Fibroblast of lung (primary cell): Measurements from ENCODE around the gene CADPS. TPM values are rescaled to one million over a fixed set of nuclear protein-coding genes. Genes with fewer than 3 reads are reported as not detected.

ENCODE experiments used
- DNase-seq, 2 donors: peaks; one replicate each; pipeline versions ENCODE4 v3.0.0 to v3.0.0-alpha.2; 2010; ENCODE audit warnings: low read depth in 2 of 2
- H2AFZ ChIP-seq: 2 replicates; pipeline ENCODE4 v1.5.1; 2012; ENCODE audit warnings: low read length, control low read depth, inconsistent platforms
- H3K27ac ChIP-seq: 2 replicates; pipeline ENCODE4 v1.5.1; 2011; ENCODE audit warnings: low read length, control low read depth; ENCODE audit not compliant: insufficient read depth
- H3K27me3 ChIP-seq: 2 replicates; pipeline ENCODE4 v1.5.1; 2011; ENCODE audit warnings: mild to moderate bottlenecking, low read length; ENCODE audit not compliant: control insufficient read depth, insufficient read depth
- H3K36me3 ChIP-seq: 2 replicates; pipeline ENCODE4 v1.5.1; 2011; ENCODE audit warnings: low read length; ENCODE audit not compliant: control insufficient read depth, insufficient read depth
- H3K4me1 ChIP-seq: 2 replicates; pipeline ENCODE4 v1.5.1; 2011; ENCODE audit warnings: low read length; ENCODE audit not compliant: control insufficient read depth, insufficient read depth; ENCODE audit errors: extremely low read depth
- H3K4me2 ChIP-seq: 2 replicates; pipeline ENCODE4 v1.5.1; 2011; ENCODE audit warnings: low read length, control low read depth; ENCODE audit not compliant: insufficient read depth; ENCODE audit errors: extremely low read depth
- H3K4me3 ChIP-seq, 4 experiments: fragments of 200-600 bp in 1 of 4; sonication (generic) in 1 of 4; replicated peaks in 1 of 4; 2 replicates each; pipeline ENCODE4 v1.5.1; 2011 to 2016; ENCODE audit warnings: low read length in 4 of 4, low read depth in 3 of 4, mild to moderate bottlenecking in 3 of 4, control low read depth in 2 of 4, inconsistent platforms in 1 of 4, mixed read lengths in 1 of 4; ENCODE audit not compliant: insufficient read depth in 1 of 4; ENCODE audit errors: control extremely low read depth in 1 of 4
- H3K79me2 ChIP-seq: 2 replicates; pipeline ENCODE4 v1.5.1; 2012; ENCODE audit warnings: mild to moderate bottlenecking, low read length, inconsistent platforms; ENCODE audit not compliant: control insufficient read depth, insufficient read depth
- H3K9ac ChIP-seq: 2 replicates; pipeline ENCODE4 v1.5.1; 2011; ENCODE audit warnings: mild to moderate bottlenecking, low read length, control low read depth; ENCODE audit not compliant: insufficient read depth
- H3K9me3 ChIP-seq: 2 replicates; pipeline ENCODE4 v1.5.1; 2012; ENCODE audit warnings: low read depth, low read length; ENCODE audit not compliant: control insufficient read depth, insufficient read depth
- H4K20me1 ChIP-seq: 2 replicates; pipeline ENCODE4 v1.5.1; 2011; ENCODE audit warnings: low read length; ENCODE audit not compliant: control insufficient read depth, insufficient read depth; ENCODE audit errors: extremely low read depth
- CTCF ChIP-seq, 2 donors: IDR thresholded peaks in 1 of 2; conservative IDR thresholded peaks in 1 of 2; 1 replicate in 1 of 2; 2 replicates in 1 of 2; pipeline ENCODE4 v1.5.1; 2011 to 2012; ENCODE audit warnings: low read length in 2 of 2, control low read depth in 1 of 2, inconsistent platforms in 1 of 2, low read depth in 1 of 2, mild to moderate bottlenecking in 1 of 2
- EZH2 ChIP-seq: IDR thresholded peaks from 2 replicates; pipeline ENCODE4 v1.5.1; 2012; ENCODE audit warnings: low read length, control low read depth, mild to moderate bottlenecking; ENCODE audit errors: missing control alignments
- polyA plus RNA-seq, 2 donors: library from polyadenylated mRNA; depleted of rRNA in 1 of 2; stranded (reverse) in 1 of 2; unstranded in 1 of 2; fragments of >200 nt; gene quantifications; 2 replicates each; pipeline ENCODE4 v1.2.1, GENCODE V29; 2011 to 2012; ENCODE audit warnings: missing spikeins in 1 of 2
- total RNA-seq: library from RNA; depleted of rRNA; stranded (reverse); fragments of >200 nt; gene quantifications from 2 replicates; pipeline ENCODE4 v1.2.1, GENCODE V29; 2014

Gene CADPS
- total and polyA plus RNA-seq, 2 donors (not counting 1 experiment from before 2014, with no cell fraction given), result 2.3 to 63.1 TPM

GRCh38 chr3:62416144-62416543 is 459.1 kb downstream of the CADPS start:
- H3K9me3 ChIP-seq, result no peaks in the 10 kb centered on the region
- no peak for DNase-seq
- H3K4me1 ChIP-seq, result no peaks in the 10 kb centered on the region
- no peak overlapping the region for H2AFZ ChIP-seq
- H3K36me3 ChIP-seq, result no peaks in the 10 kb centered on the region
- H3K9ac ChIP-seq, result no peak overlapping the region
- no peak for TF ChIP-seq CTCF (conservative IDR thresholded peaks at IDR 0.05 in 1 of 2, IDR thresholded peaks at IDR 0.05 in 1 of 2; ENCODE audit: low read depth in 1 of 2, low read length in 2 of 2)
- no peak for TF ChIP-seq EZH2
- H3K4me2 ChIP-seq, result no peak overlapping the region
- H3K79me2 ChIP-seq, result no peaks in the 10 kb centered on the region
- H4K20me1 ChIP-seq, result no peaks in the 10 kb centered on the region
- H3K4me3 ChIP-seq, result no peak overlapping the region
- no peaks in the 10 kb centered on the region for H3K27me3 ChIP-seq
- no peak overlapping the region for H3K27ac ChIP-seq

- no peaks in the 10 kb centered on the region for H3K9me3 ChIP-seq
- DNase-seq, result no peak
- no peak overlapping the region for H2AFZ ChIP-seq
- no peak overlapping the region for H3K27ac ChIP-seq
- TF ChIP-seq CTCF (conservative IDR thresholded peaks at IDR 0.05 in 1 of 2, IDR thresholded peaks at IDR 0.05 in 1 of 2; ENCODE audit: low read depth in 1 of 2, low read length in 2 of 2) (no peak), EZH2 (no peak)
- no peaks in the 10 kb centered on the region for H3K79me2 ChIP-seq
- H3K4me2 ChIP-seq, result no peak overlapping the region
- H3K4me1 ChIP-seq, result no peaks in the 10 kb centered on the region
- no peaks in the 10 kb centered on the region for H3K27me3 ChIP-seq
- no peaks in the 10 kb centered on the region for H3K36me3 ChIP-seq
- no peaks in the 10 kb centered on the region for H4K20me1 ChIP-seq
- H3K9ac ChIP-seq, result no peak overlapping the region
- no peak overlapping the region for H3K4me3 ChIP-seq
Measured at GRCh38 chr3:62415312-62415801, 459.9 kb downstream of the CADPS start.

- no peaks in the 10 kb centered on the region for H3K27me3 ChIP-seq
- H3K9ac ChIP-seq, result no peak overlapping the region
- no peaks in the 10 kb centered on the region for H3K36me3 ChIP-seq
Measured at GRCh38 chr3:62414786-62415185, 460.4 kb downstream of the CADPS start.

More at GRCh38 chr3:62414786-62415185, 460.4 kb downstream of the CADPS start:
- H3K79me2 ChIP-seq, result no peaks in the 10 kb centered on the region
- no peak overlapping the region for H3K4me2 ChIP-seq
- no peak overlapping the region for H2AFZ ChIP-seq
- no peak for DNase-seq
- TF ChIP-seq EZH2, result no peak
- no peak for TF ChIP-seq CTCF (conservative IDR thresholded peaks at IDR 0.05 in 1 of 2, IDR thresholded peaks at IDR 0.05 in 1 of 2; ENCODE audit: low read depth in 1 of 2, low read length in 2 of 2)
- no peak overlapping the region for H3K4me3 ChIP-seq
- H4K20me1 ChIP-seq, result no peaks in the 10 kb centered on the region
- H3K9me3 ChIP-seq, result no peaks in the 10 kb centered on the region
- H3K27ac ChIP-seq, result no peak overlapping the region
- H3K4me1 ChIP-seq, result no peaks in the 10 kb centered on the region
